ES-I3 (cell line): ENCODE results near the gene FCRL2.

ENCODE experiments used
- H3K36me3 ChIP-seq: 2 replicates; pipeline ENCODE4 v1.6.1; 2013; ENCODE audit warnings: mild to moderate bottlenecking, low read length, control low read depth, moderate library complexity; ENCODE audit not compliant: insufficient read depth
- H3K4me1 ChIP-seq: 2 replicates; pipeline ENCODE4 v1.6.1; 2013; ENCODE audit warnings: mild to moderate bottlenecking, control low read depth, low read length; ENCODE audit not compliant: insufficient read depth
- H3K9ac ChIP-seq: 2 replicates; pipeline ENCODE4 v1.6.1; 2013; ENCODE audit warnings: low read depth, mild to moderate bottlenecking, low read length, moderate library complexity
- H3K9me3 ChIP-seq: 2 replicates; pipeline ENCODE4 v1.6.1; 2013; ENCODE audit warnings: mild to moderate bottlenecking, low read length, moderate library complexity; ENCODE audit not compliant: control insufficient read depth, insufficient read depth

FCRL2 gene

GRCh38 chr1:157776971-157777391 lies at the start of gene FCRL2:
TSS of gene FCRL2 (minus strand) at chr1:157777132. CDS start at chr1:157777073, 59 bp downstream.
- no peaks in the 10 kb centered on the region for H3K36me3 ChIP-seq
- no peaks in the 10 kb centered on the region for H3K4me1 ChIP-seq
- no peak within 1 kb of the TSS for H3K9ac ChIP-seq
- no peaks in the 10 kb centered on the region for H3K9me3 ChIP-seq

- no peaks in the 10 kb centered on the region for H3K36me3 ChIP-seq
- no peak overlapping the region for H3K9ac ChIP-seq
- no peaks in the 10 kb centered on the region for H3K9me3 ChIP-seq
- no peaks in the 10 kb centered on the region for H3K4me1 ChIP-seq
Observed at GRCh38 chr1:157820299-157820698, 43.4 kb upstream of the FCRL2 start.

- no peaks in the 10 kb centered on the region for H3K4me1 ChIP-seq
- no peak within 1 kb of the TSS for H3K9ac ChIP-seq
- H3K36me3 ChIP-seq = no peaks in the 10 kb centered on the region
- no peaks in the 10 kb centered on the region for H3K9me3 ChIP-seq
Observed at GRCh38 chr1:157819896-157820295, 43.0 kb upstream of the FCRL2 start, which contains the start of gene FCRL1. TSS of gene FCRL1 (minus strand) at chr1:157820120. CDS start at chr1:157820037, 83 bp downstream.

- Histone ChIP-seq H3K36me3 (no peaks in the 10 kb centered on the region), H3K9me3 (no peaks in the 10 kb centered on the region), H3K4me1 (no peaks in the 10 kb centered on the region), H3K9ac (no peak overlapping the region)
Observed at GRCh38 chr1:157819215-157819614, 42.3 kb upstream of the FCRL2 start.

GRCh38 chr1:157813269-157813668 lies 36.3 kb upstream of the FCRL2 start:
- Histone ChIP-seq H3K9me3 (no peaks in the 10 kb centered on the region), H3K4me1 (no peaks in the 10 kb centered on the region), H3K9ac (no peak overlapping the region), H3K36me3 (no peaks in the 10 kb centered on the region)

GRCh38 chr1:157806431-157807149 lies 29.7 kb upstream of the FCRL2 start:
- H3K9me3 ChIP-seq = no peaks in the 10 kb centered on the region
- no peaks in the 10 kb centered on the region for H3K36me3 ChIP-seq
- H3K9ac ChIP-seq = no peak overlapping the region
- H3K4me1 ChIP-seq = no peaks in the 10 kb centered on the region

GRCh38 chr1:157803851-157804250 lies 26.9 kb upstream of the FCRL2 start:
- Histone ChIP-seq H3K9me3 (no peaks in the 10 kb centered on the region), H3K36me3 (no peaks in the 10 kb centered on the region), H3K9ac (no peak overlapping the region), H3K4me1 (no peaks in the 10 kb centered on the region)

- H3K9ac ChIP-seq = no peak overlapping the region
- no peaks in the 10 kb centered on the region for H3K36me3 ChIP-seq
- no peaks in the 10 kb centered on the region for H3K4me1 ChIP-seq
- no peaks in the 10 kb centered on the region for H3K9me3 ChIP-seq
Observed at GRCh38 chr1:157799996-157800395, 23.1 kb upstream of the FCRL2 start.

GRCh38 chr1:157798211-157798610 lies 21.3 kb upstream of the FCRL2 start:
- Histone ChIP-seq H3K9me3 (no peaks in the 10 kb centered on the region; the same call in 1 of the 2 replicates), H3K4me1 (no peaks in the 10 kb centered on the region), H3K36me3 (no peaks in the 10 kb centered on the region), H3K9ac (no peak overlapping the region)

- Histone ChIP-seq H3K9ac (no peak overlapping the region), H3K9me3 (no peaks in the 10 kb centered on the region), H3K4me1 (no peaks in the 10 kb centered on the region), H3K36me3 (no peaks in the 10 kb centered on the region)
Observed at GRCh38 chr1:157785248-157785647, 8.3 kb upstream of the FCRL2 start.

- H3K36me3 ChIP-seq = no peaks in the 10 kb centered on the region
- no peaks in the 10 kb centered on the region for H3K4me1 ChIP-seq
- H3K9me3 ChIP-seq = no peaks in the 10 kb centered on the region
- H3K9ac ChIP-seq = no peak overlapping the region
Observed at GRCh38 chr1:157784801-157785200, 7.9 kb upstream of the FCRL2 start.

- Histone ChIP-seq H3K36me3 (no peaks in the 10 kb centered on the region), H3K4me1 (no peaks in the 10 kb centered on the region), H3K9me3 (no peaks in the 10 kb centered on the region), H3K9ac (no peak overlapping the region)
Observed at GRCh38 chr1:157782931-157783330, 6.0 kb upstream of the FCRL2 start.

- Histone ChIP-seq H3K4me1 (no peaks in the 10 kb centered on the region), H3K9me3 (no peaks in the 10 kb centered on the region), H3K9ac (no peak overlapping the region), H3K36me3 (no peaks in the 10 kb centered on the region)
Observed at GRCh38 chr1:157781048-157781447, 4.1 kb upstream of the FCRL2 start.

GRCh38 chr1:157775101-157775870 lies 1.6 kb downstream of the FCRL2 start:
- H3K9ac ChIP-seq = no peak overlapping the region
- no peaks in the 10 kb centered on the region for H3K36me3 ChIP-seq
- H3K4me1 ChIP-seq = no peaks in the 10 kb centered on the region
- no peaks in the 10 kb centered on the region for H3K9me3 ChIP-seq

- H3K36me3 ChIP-seq = no peaks in the 10 kb centered on the region
- no peak overlapping the region for H3K9ac ChIP-seq
- H3K9me3 ChIP-seq = no peaks in the 10 kb centered on the region
- no peaks in the 10 kb centered on the region for H3K4me1 ChIP-seq
Observed at GRCh38 chr1:157774412-157774811, 2.5 kb downstream of the FCRL2 start.
